Measurements from ENCODE around the gene MEGF9. TPM values are rescaled to one million over a fixed set of nuclear protein-coding genes. Genes with fewer than 3 reads are reported as not detected.

Gene MEGF9
- total and polyA plus RNA-seq, 2 of the 13 experiments (the other 11 are each of a cell fraction or from before 2014, with no cell fraction given), result 3.1 to 3.3 TPM

DNA sequence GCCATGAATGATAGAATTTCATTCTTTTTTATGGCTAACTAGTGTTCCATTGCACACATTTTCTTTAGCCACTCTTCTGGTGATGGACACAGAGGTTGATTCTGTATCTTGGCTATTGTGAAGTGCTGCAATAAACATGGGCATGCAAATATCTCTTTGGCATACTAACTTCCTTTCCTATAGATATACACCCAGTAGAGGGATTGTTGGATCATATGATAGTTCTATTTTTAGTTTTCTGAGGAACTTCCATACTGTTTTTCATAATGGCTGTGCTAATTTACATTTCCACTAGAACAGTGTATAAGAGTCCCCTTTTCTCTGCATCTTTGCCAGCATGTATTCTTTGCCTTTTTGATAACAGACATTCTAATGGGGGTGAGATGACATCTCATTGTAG is 83.9 kb downstream of the MEGF9 start:
- intact Hi-C loops (cut with micrococcal nuclease; ENCODE audit: unreplicated experiment), result no loop called here
- H3K79me2 ChIP-seq (ENCODE audit: insufficient read depth, low read length), result no peaks in the 10 kb centered on the region
- in situ Hi-C loops (cut with HindIII; ENCODE audit: extremely low pct_ligation_motif_present, low pct_unique_long_range_greater_than_20kb), result no loop called here
- no TSS peak for BruUV-seq (replicated peaks)
- H3K36me3 ChIP-seq (replicated peaks in 1 of 2; ENCODE audit: control insufficient read depth in 1 of 2, insufficient read depth in 2 of 2, low read length in 2 of 2), result no peaks in the 10 kb centered on the region
- ATAC-seq (no peak), FAIRE-seq (no peak), DNase-seq (ENCODE audit: low spot score) (no peak)
- POLR2A ChIA-PET, result no interaction called here
- H3K9ac ChIP-seq (ENCODE audit: insufficient read depth, low read depth, low read length), result no peak overlapping the region
- H3K9me3 ChIP-seq (ENCODE audit: low read length), result peaks cover 8% of the 10 kb centered on the region
- CTCF ChIA-PET (ENCODE audit: low intra/inter-chr PET ratio, low total read pairs), result no interaction called here
- peaks cover 27% of the 10 kb centered on the region for H3K4me1 ChIP-seq (ENCODE audit: insufficient read depth, low read length)
- H3K27me3 ChIP-seq (ENCODE audit: control insufficient read depth in 1 of 2, insufficient read depth in 2 of 2, low read length in 2 of 2), result no peaks in the 10 kb centered on the region
- H3K27ac ChIP-seq (ENCODE audit: extremely low read length, insufficient read depth, low read length), result no peak overlapping the region
- H2AFZ ChIP-seq (ENCODE audit: low read length), result no peak overlapping the region
- TF ChIP-seq ZNF264 (CRISPR knock-in tag; IDR thresholded peaks at IDR 0.05), result no peak
- no peak for TF ChIP-seq ZNF335 (CRISPR knock-in tag; IDR thresholded peaks at IDR 0.05)
- no peak for TF ChIP-seq PAF1 (CRISPR knock-in tag; IDR thresholded peaks at IDR 0.05)
- TF ChIP-seq, protein P1, sequence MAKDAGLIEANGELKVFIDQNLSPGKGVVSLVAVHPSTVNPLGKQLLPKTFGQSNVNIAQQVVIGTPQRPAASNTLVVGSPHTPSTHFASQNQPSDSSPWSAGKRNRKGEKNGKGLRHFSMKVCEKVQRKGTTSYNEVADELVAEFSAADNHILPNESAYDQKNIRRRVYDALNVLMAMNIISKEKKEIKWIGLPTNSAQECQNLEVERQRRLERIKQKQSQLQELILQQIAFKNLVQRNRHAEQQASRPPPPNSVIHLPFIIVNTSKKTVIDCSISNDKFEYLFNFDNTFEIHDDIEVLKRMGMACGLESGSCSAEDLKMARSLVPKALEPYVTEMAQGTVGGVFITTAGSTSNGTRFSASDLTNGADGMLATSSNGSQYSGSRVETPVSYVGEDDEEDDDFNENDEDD (CRISPR knock-in tag; IDR thresholded peaks at IDR 0.05; ENCODE audit: borderline replicate concordance), result no peak
- no peak for TF ChIP-seq ZFP36 (IDR thresholded peaks at IDR 0.05; ENCODE audit: borderline replicate concordance, low read depth, low read length, partially characterized antibody)
- no peak for TF ChIP-seq NR3C1 (CRISPR knock-in tag; IDR thresholded peaks at IDR 0.05)
- TF ChIP-seq POGZ (CRISPR knock-in tag; IDR thresholded peaks at IDR 0.05), result no peak
- TF ChIP-seq HES4 (CRISPR knock-in tag; IDR thresholded peaks at IDR 0.05; ENCODE audit: borderline replicate concordance), result no peak
- no peak for TF ChIP-seq GMEB1 (CRISPR knock-in tag; IDR thresholded peaks at IDR 0.05; ENCODE audit: borderline replicate concordance)
- TF ChIP-seq SP4 (CRISPR knock-in tag; IDR thresholded peaks at IDR 0.05), result no peak
- TF ChIP-seq, protein P2, sequence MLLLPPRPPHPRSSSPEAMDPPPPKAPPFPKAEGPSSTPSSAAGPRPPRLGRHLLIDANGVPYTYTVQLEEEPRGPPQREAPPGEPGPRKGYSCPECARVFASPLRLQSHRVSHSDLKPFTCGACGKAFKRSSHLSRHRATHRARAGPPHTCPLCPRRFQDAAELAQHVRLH (CRISPR knock-in tag; IDR thresholded peaks at IDR 0.05; ENCODE audit: borderline replicate concordance, low read depth), result no peak
- TF ChIP-seq ZNF30 (CRISPR knock-in tag; IDR thresholded peaks at IDR 0.05), result no peak
- no peak for TF ChIP-seq ZEB1 (IDR thresholded peaks at IDR 0.05; ENCODE audit: insufficient replicate concordance, low read depth)
- TF ChIP-seq, protein P3, sequence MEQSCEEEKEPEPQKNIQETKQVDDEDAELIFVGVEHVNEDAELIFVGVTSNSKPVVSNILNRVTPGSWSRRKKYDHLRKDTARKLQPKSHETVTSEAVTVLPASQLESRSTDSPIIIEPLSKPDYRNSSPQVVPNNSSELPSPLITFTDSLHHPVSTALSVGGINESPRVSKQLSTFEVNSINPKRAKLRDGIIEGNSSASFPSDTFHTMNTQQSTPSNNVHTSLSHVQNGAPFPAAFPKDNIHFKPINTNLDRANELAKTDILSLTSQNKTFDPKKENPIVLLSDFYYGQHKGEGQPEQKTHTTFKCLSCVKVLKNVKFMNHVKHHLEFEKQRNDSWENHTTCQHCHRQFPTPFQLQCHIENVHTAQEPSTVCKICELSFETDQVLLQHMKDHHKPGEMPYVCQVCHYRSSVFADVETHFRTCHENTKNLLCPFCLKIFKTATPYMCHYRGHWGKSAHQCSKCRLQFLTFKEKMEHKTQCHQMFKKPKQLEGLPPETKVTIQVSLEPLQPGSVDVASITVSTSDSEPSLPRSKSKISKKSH (CRISPR knock-in tag; IDR thresholded peaks at IDR 0.05; ENCODE audit: borderline replicate concordance), result no peak
- no peak for TF ChIP-seq ARNTL (CRISPR knock-in tag; IDR thresholded peaks at IDR 0.05)
- no peak for TF ChIP-seq GTF3A (CRISPR knock-in tag; conservative IDR thresholded peaks at IDR 0.05)
- no peak for TF ChIP-seq CC2D1A (CRISPR knock-in tag; IDR thresholded peaks at IDR 0.05)
- no peaks in the 10 kb centered on the region for H4K20me1 ChIP-seq (ENCODE audit: insufficient read depth, low read length)
- no peak overlapping the region for H3K4me2 ChIP-seq (ENCODE audit: low read depth, low read length)
- no peak overlapping the region for H3K4me3 ChIP-seq (replicated peaks in 1 of 3; ENCODE audit: insufficient read depth in 1 of 3, low read depth in 2 of 3, low read length in 3 of 3)
